ENCODE measurements around the gene BPTF.

DNA sequence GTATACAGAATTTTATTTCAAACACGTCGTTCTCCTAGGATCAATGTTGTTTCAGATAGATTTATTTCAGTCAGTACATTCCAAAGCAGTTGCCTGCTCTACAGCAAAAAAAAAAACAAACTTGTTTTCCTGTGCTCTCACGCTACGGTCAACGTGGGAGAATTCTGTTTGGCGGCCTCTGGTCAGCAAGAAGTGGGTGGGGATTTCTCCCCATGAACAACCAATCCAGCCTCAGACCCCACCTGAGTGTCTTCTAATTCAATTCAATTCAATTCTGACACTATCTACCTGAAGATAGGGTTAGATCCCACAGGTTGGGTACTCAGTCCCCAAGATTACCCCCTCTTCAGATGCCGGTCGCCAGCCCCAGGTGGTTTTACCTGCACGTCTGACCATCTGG lies 148.9 kb downstream of the BPTF start:
- no peak for TF ChIP-seq EZH2 (IDR thresholded peaks at IDR 0.05; ENCODE audit: borderline replicate concordance, low read depth, low read length, severe bottlenecking)
- TF ChIP-seq, protein P1, sequence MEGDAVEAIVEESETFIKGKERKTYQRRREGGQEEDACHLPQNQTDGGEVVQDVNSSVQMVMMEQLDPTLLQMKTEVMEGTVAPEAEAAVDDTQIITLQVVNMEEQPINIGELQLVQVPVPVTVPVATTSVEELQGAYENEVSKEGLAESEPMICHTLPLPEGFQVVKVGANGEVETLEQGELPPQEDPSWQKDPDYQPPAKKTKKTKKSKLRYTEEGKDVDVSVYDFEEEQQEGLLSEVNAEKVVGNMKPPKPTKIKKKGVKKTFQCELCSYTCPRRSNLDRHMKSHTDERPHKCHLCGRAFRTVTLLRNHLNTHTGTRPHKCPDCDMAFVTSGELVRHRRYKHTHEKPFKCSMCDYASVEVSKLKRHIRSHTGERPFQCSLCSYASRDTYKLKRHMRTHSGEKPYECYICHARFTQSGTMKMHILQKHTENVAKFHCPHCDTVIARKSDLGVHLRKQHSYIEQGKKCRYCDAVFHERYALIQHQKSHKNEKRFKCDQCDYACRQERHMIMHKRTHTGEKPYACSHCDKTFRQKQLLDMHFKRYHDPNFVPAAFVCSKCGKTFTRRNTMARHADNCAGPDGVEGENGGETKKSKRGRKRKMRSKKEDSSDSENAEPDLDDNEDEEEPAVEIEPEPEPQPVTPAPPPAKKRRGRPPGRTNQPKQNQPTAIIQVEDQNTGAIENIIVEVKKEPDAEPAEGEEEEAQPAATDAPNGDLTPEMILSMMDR (IDR thresholded peaks at IDR 0.05; ENCODE audit: borderline replicate concordance, extremely low read depth, low read length, poor library complexity, severe bottlenecking) = no peak
